K562 (cell line): ENCODE results near the gene FAM20B. TPM values are rescaled to one million over a fixed set of nuclear protein-coding genes. Genes with fewer than 3 reads are reported as not detected.

Experiments
- BCOR ChIP-seq: fragments of 450-650 bp; IDR thresholded peaks from 2 replicates; pipeline ENCODE4 v1.6.1; 2016
- BDP1 ChIP-seq: IDR thresholded peaks from 3 replicates; pipeline ENCODE4 v1.6.1; 2011; ENCODE audit not compliant: insufficient read length, insufficient read depth
- CCAR2 ChIP-seq: fragments of 200-400 bp; formaldehyde crosslinking; IDR thresholded peaks from 2 replicates; pipeline ENCODE4 v1.6.1; 2017; ENCODE audit warnings: mild to moderate bottlenecking, low read depth, low read length
- CREM ChIP-seq: IDR thresholded peaks from 2 replicates; pipeline ENCODE4 v1.6.1; 2014; ENCODE audit warnings: antibody characterized with exemption, low read depth
- EZH2 ChIP-seq: IDR thresholded peaks from 2 replicates; pipeline ENCODE4 v1.6.1; 2012; ENCODE audit warnings: low read depth, mild to moderate bottlenecking, inconsistent platforms, low read length, borderline replicate concordance
- ILK ChIP-seq: fragments of 450-650 bp; IDR thresholded peaks from 2 replicates; pipeline ENCODE4 v1.6.1; 2016; ENCODE audit warnings: missing genetic modification characterization, low read depth, mild to moderate bottlenecking, missing compliant biosample characterization, moderate library complexity, borderline replicate concordance
- LARP7 ChIP-seq: fragments of 450-650 bp; IDR thresholded peaks from 2 replicates; pipeline ENCODE4 v1.6.1; 2016
- POLR2AphosphoS5 ChIP-seq: IDR thresholded peaks from 2 replicates; pipeline ENCODE4 v1.6.1; 2011; ENCODE audit warnings: mild to moderate bottlenecking, low read depth, low read length, moderate library complexity; ENCODE audit not compliant: control insufficient read depth, insufficient read depth
- PURB ChIP-seq: sonication (generic); formaldehyde crosslinking; IDR thresholded peaks from 2 replicates; pipeline ENCODE4 v1.9.0; 2021; ENCODE audit warnings: low read depth, mild to moderate bottlenecking, missing genetic modification reagents
- XRCC4 ChIP-seq: IDR thresholded peaks from one replicate; pipeline ENCODE4 v1.6.1; 2011; ENCODE audit not compliant: insufficient read depth, insufficient read length; ENCODE audit errors: extremely low read depth
- ZNF224 ChIP-seq: sonication (generic); formaldehyde crosslinking; IDR thresholded peaks from 2 replicates; pipeline ENCODE4 v1.8.0; 2022; ENCODE audit warnings: mild to moderate bottlenecking, missing genetic modification reagents
- polyA plus RNA-seq, 8 experiments: library from polyadenylated mRNA; depleted of rRNA in 4 of 8; stranded (reverse) in 5 of 8; unstranded in 3 of 8; fragments of >200 nt; fragmentation: Nextera tagmentation in 2 of 8; fragmentation: Illumina TruSeq in 1 of 8; extraction: Ambion mirVana in 2 of 8; extraction: Trizol in 1 of 8; gene quantifications; 2 replicates each; pipeline versions ENCODE4 v1.2.1 to v1.2.3, GENCODE V29; 2011 to 2014; ENCODE audit warnings: inconsistent platforms in 1 of 8, missing spikeins in 1 of 8
- total RNA-seq, 7 experiments: library from RNA; depleted of rRNA in 6 of 7; stranded (reverse); fragments of >200 nt in 6 of 7; fragmentation: Illumina TruSeq in 2 of 7; extraction: Trizol in 2 of 7; gene quantifications; 2 replicates each; pipeline versions ENCODE4 v1.2.1 to v1.2.3, GENCODE V29; 2011 to 2021; ENCODE audit warnings: low replicate concordance in 1 of 7
- TF ChIP-seq, protein P1 (sequence below): fragments of 450-650 bp; IDR thresholded peaks from 2 replicates; pipeline ENCODE4 v1.6.1; 2016; ENCODE audit warnings: low read depth
- TF ChIP-seq, protein P2 (sequence below), 3 experiments: IDR thresholded peaks in 2 of 3; conservative IDR thresholded peaks in 1 of 3; 2 replicates each; pipeline ENCODE4 v1.5.1; 2011 to 2012; ENCODE audit warnings: low read length in 3 of 3, mild to moderate bottlenecking in 3 of 3, control low read depth in 2 of 3, improper control_type of control experiment in 1 of 3, inconsistent platforms in 1 of 3, low read depth in 1 of 3, mixed read lengths in 1 of 3, moderate library complexity in 1 of 3; ENCODE audit not compliant: insufficient read depth in 2 of 3
- TF ChIP-seq, protein P3 (sequence below), 2 experiments: fragments of 450-650 bp in 1 of 2; sonication (generic) in 1 of 2; formaldehyde crosslinking; conservative IDR thresholded peaks; 2 replicates each; pipeline versions ENCODE4 v1.4.0 to v1.8.1; 2020 to 2022; ENCODE audit warnings: mild to moderate bottlenecking in 1 of 2, missing genetic modification reagents in 1 of 2

The FAM20B gene
- total and polyA plus RNA-seq, 9 of the 15 experiments (the other 6 are each of a cell fraction or from before 2014, with no cell fraction given): 7.2 to 67.5 (median 42.9) TPM

DNA sequence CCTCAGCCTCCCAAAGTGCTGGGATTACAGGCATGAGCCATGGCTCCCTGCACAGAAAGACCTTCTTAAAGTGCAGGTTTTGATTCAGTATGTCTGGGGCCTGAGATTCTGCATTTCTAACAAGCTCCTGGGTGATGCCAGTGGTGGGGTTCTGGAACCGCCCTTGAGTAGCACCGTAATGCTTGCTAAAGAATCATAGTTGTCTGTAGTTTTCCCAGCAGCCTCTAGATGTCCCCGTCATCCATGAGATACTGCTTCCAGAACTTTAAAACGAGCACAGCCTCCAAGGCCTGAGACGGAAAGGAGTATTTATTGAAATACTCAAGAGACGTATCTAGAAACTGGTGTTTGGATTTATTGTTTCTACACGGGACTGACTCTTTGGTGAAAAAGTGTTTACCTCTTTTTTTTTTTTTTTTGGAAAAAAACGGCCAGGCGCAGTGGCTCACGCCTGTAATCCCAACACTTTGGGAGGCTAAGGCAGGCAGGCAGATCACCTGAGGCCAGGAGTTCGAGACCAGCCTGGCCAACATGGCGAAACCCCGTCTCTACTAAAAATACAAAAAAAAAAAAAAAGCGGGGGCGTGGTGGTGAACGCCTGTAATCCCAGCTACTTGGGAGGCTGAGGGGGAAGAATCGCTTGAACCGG lies 53.5 kb downstream of the FAM20B start (continued):
- TF ChIP-seq, protein P1, sequence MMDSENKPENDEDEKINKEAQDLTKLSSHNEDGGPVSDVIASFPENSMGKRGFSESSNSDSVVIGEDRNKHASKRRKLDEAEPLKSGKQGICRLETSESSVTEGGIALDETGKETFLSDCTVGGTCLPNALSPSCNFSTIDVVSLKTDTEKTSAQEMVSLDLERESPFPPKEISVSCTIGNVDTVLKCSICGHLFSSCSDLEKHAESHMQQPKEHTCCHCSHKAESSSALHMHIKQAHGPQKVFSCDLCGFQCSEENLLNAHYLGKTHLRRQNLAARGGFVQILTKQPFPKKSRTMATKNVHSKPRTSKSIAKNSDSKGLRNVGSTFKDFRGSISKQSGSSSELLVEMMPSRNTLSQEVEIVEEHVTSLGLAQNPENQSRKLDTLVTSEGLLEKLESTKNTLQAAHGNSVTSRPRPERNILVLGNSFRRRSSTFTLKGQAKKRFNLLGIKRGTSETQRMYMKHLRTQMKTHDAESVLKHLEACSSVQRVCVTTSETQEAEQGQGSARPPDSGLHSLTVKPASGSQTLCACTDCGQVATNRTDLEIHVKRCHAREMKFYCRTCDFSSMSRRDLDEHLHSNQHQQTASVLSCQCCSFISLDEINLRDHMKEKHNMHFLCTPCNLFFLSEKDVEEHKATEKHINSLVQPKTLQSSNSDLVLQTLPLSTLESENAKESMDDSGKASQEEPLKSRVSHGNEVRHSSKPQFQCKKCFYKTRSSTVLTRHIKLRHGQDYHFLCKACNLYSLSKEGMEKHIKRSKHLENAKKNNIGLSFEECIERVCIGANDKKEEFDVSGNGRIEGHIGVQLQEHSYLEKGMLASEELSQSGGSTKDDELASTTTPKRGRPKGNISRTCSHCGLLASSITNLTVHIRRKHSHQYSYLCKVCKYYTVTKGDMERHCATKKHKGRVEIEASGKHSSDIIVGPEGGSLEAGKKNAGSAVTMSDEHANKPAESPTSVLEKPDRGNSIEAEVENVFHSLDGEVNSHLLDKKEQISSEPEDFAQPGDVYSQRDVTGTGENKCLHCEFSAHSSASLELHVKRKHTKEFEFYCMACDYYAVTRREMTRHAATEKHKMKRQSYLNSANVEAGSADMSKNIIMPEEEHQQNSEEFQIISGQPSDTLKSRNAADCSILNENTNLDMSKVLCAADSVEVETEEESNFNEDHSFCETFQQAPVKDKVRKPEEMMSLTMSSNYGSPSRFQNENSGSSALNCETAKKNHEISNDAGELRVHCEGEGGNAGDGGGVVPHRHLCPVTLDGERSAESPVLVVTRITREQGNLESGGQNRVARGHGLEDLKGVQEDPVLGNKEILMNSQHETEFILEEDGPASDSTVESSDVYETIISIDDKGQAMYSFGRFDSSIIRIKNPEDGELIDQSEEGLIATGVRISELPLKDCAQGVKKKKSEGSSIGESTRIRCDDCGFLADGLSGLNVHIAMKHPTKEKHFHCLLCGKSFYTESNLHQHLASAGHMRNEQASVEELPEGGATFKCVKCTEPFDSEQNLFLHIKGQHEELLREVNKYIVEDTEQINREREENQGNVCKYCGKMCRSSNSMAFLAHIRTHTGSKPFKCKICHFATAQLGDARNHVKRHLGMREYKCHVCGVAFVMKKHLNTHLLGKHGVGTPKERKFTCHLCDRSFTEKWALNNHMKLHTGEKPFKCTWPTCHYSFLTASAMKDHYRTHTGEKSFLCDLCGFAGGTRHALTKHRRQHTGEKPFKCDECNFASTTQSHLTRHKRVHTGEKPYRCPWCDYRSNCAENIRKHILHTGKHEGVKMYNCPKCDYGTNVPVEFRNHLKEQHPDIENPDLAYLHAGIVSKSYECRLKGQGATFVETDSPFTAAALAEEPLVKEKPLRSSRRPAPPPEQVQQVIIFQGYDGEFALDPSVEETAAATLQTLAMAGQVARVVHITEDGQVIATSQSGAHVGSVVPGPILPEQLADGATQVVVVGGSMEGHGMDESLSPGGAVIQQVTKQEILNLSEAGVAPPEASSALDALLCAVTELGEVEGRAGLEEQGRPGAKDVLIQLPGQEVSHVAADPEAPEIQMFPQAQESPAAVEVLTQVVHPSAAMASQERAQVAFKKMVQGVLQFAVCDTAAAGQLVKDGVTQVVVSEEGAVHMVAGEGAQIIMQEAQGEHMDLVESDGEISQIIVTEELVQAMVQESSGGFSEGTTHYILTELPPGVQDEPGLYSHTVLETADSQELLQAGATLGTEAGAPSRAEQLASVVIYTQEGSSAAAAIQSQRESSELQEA: no peak
- TF ChIP-seq, protein P2, sequence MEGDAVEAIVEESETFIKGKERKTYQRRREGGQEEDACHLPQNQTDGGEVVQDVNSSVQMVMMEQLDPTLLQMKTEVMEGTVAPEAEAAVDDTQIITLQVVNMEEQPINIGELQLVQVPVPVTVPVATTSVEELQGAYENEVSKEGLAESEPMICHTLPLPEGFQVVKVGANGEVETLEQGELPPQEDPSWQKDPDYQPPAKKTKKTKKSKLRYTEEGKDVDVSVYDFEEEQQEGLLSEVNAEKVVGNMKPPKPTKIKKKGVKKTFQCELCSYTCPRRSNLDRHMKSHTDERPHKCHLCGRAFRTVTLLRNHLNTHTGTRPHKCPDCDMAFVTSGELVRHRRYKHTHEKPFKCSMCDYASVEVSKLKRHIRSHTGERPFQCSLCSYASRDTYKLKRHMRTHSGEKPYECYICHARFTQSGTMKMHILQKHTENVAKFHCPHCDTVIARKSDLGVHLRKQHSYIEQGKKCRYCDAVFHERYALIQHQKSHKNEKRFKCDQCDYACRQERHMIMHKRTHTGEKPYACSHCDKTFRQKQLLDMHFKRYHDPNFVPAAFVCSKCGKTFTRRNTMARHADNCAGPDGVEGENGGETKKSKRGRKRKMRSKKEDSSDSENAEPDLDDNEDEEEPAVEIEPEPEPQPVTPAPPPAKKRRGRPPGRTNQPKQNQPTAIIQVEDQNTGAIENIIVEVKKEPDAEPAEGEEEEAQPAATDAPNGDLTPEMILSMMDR (IDR thresholded peaks at IDR 0.05 in 2 of 3, conservative IDR thresholded peaks at IDR 0.05 in 1 of 3; ENCODE audit: insufficient read depth in 2 of 3, low read depth in 1 of 3, low read length in 3 of 3): peak; percentile 73 to 90 (median 79)
- TF ChIP-seq EZH2 (no peak), XRCC4 (no peak), ILK (tag) (no peak), POLR2AphosphoS5 (peak; percentile 43; the same call in 1 of the 2 replicates), BDP1 (no peak), BCOR (no peak), CREM (0 out of 2 replicates have a peak, but pooled peaks have one; percentile 11), ZNF224 (CRISPR knock-in tag) (no peak), CCAR2 (no peak), PURB (no peak), LARP7 (no peak)
- TF ChIP-seq, protein P3, sequence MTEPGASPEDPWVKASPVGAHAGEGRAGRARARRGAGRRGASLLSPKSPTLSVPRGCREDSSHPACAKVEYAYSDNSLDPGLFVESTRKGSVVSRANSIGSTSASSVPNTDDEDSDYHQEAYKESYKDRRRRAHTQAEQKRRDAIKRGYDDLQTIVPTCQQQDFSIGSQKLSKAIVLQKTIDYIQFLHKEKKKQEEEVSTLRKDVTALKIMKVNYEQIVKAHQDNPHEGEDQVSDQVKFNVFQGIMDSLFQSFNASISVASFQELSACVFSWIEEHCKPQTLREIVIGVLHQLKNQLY (CRISPR knock-in tag; conservative IDR thresholded peaks at IDR 0.05): no peak
